NCI-H748 treated with DMSO at 0.1 percent for 48 hours (cell line): Measurements from ENCODE around the gene PTGER3.

ENCODE experiments used
- DNase-seq: peaks from one replicate; lab custom pipeline; 2025; lab: John Stamatoyannopoulos, UW

PTGER3 gene

DNA sequence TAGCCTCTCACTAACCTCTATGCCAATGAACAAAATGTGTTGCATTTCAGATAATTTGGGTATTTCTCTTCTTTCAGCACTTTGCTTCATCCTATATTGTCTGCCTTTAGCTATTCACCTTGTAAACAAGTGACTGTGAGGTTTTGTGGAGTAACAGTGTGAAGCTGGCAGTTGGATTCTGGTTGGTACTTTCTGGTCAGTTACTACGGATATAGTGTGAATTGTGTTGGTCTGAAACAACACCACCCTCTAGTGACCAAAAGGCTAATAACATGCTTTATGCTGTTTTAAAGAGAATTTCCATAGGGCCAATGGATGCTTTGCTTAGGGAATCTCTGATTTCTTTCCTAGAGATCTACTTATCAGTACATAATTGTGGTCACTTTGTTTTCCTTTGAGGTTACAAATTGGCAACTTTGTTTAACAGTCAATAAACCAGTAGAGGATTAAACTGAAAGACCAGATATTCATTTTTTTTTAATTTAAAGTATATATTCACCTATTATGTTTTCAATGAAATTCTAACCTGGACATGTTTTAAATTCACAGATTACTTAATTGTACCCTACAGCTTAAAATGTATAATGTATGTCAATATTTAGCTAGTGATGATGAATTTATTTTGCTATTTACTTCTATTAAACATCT, 2.5 kb upstream of the PTGER3 start:
- peak; percentile 87 for DNase-seq

DNA sequence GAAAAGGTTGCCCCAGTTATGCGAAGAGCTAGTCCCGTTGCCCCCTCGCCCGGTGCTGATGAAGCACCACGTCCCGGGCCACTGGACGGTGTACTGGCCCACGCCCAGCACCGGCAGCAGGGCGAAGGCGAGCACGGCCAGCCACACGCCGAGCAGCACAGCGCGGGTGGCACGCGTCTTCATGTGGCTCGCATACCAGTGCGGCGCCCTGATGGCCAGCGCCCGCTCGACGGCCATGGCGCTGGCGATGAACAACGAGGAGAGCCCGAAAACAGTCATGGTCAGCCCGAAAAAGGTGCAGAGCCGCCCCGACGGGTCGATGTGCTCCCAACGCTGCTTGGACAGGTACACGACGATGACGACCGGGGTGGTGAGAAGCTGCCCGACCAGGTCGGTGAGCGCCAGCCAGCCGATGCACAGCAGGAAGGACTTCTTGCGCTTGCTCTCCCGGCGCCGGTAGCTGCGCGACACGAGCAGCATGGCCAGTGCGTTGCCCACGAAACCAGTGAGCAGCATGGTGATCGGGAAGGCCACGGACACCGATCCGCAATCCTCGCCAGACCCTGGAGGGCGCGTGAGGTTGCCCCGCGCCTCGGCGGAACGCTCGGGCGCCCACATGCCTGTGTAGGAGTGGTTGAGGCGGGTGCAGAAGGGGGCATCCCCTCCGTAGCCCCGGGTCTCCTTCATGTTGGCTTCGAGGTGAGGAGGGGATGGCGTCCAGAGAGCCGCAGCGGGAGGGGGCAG, 553 bp downstream of the PTGER3 start:
- no peak for DNase-seq

DNA sequence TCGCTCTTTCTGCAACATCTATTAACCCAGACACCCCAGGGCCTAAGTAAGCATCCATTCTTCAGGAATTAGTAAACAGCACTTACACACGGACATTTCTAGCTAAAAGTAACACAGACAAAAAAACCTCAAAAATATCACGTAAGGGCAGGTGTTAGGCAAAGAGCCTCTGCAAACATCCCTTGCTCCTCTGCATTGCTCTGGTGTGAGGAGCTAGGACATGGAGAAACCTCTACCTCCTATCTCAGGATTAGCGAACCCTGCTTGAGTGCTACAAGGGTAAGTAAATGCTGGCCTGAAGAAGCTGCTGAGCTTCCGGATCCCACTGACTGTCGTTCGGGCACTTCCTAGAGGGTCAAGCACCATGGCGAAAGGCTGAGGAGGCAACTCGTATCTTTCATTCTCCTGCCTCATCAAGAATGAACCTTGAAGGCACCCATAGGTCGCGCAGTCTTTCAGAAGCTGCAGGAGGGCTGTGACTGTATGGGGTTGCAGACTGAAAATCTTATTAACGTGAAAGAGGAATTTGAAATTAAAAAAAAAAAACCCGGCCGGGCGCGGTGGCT, 2.1 kb downstream of the PTGER3 start:
- DNase-seq: no peak

- no peak for DNase-seq
Observed at GRCh38 chr1:71044833-71045232, 2.8 kb downstream of the PTGER3 start.

GRCh38 chr1:71043065-71043464, 4.6 kb downstream of the PTGER3 start:
- no peak for DNase-seq

DNA sequence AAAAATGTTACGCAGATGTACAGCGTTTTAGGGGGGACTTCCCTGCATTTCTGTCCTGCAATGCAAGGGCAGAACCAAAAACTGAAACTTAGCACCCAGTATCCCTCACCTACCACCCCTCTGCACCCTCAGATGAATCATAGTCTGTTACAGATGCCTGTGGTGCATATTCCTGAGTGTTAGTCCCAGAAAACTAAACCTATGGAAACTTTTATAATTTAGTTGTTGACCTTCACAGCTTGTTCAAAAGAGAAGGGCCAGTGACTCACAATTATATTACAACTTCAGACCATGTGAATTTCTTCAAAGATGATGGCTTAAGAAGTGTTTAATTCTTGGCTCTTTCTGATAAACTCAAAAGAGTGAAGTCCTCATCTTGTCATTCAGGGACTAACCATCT, 5.8 kb downstream of the PTGER3 start:
- DNase-seq: no peak

GRCh38 chr1:71039661-71040262, 7.9 kb downstream of the PTGER3 start:
- DNase-seq: no peak

DNA sequence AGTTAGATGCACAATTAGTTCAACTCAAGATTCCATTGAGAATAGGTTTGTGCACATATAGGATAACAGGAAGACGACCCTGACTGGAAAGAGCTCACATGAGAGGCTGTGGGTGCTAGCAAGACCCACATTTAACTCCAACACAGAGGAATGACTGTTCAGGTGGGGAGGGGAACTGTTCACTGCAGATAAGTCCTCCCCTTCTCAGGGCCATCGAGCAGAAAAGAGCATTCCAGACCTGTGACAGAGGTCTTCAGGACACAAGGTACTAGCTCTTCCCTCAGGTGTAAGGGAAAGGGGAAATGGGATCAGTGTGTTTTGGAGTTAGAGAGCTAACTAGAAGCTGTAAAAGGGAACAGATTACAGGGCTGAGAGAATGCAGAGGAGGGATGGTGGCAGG, 8.7 kb downstream of the PTGER3 start:
- DNase-seq: no peak

- DNase-seq: no peak
Observed at GRCh38 chr1:71037829-71038620, 9.6 kb downstream of the PTGER3 start.

- DNase-seq: no peak
Observed at GRCh38 chr1:71037066-71037465, 10.6 kb downstream of the PTGER3 start.

DNA sequence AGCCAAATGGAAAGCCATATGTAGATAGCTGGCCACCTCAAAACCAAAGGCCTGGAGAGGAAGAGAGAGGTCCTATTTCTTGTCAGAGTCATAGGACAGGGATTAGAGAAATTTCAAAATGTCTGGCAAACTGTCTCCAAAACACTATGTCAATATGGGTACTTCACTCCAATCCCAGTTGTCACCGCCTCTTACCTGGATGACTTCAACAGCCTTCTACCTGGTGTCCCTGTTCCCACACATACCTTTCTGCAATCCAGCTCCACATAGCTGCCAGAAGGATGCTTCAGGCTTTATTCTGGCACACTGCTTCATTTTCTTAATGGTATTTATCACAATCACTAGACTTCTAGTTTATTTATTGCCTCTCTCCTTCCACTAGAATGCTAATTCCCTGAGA, 14.5 kb downstream of the PTGER3 start:
- no peak for DNase-seq

DNA sequence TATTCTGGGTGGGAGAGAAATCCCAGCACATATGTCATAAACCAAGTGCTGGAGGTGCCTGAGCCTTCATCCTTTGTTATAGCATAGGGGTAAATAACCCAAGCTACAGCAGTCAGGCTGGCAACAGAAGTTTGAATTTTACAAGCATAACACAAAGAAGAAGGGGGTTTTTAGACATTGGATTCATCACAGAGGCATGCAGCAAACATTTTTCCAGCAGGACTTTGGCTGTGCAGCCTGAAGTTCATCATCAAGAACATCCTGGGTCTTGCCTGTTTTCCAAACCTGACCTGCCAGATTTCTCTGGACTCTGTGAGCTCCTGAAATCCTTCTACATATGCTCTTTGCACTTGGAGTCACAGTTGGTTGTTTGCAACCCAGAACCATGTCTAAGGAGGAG, 16.2 kb downstream of the PTGER3 start:
- no peak for DNase-seq

- DNase-seq: no peak
Observed at GRCh38 chr1:71030026-71030425, 17.6 kb downstream of the PTGER3 start.

- no peak for DNase-seq
Observed at GRCh38 chr1:71028981-71029380, 18.6 kb downstream of the PTGER3 start.

GRCh38 chr1:71027991-71028390, 19.6 kb downstream of the PTGER3 start:
- no peak for DNase-seq

DNA sequence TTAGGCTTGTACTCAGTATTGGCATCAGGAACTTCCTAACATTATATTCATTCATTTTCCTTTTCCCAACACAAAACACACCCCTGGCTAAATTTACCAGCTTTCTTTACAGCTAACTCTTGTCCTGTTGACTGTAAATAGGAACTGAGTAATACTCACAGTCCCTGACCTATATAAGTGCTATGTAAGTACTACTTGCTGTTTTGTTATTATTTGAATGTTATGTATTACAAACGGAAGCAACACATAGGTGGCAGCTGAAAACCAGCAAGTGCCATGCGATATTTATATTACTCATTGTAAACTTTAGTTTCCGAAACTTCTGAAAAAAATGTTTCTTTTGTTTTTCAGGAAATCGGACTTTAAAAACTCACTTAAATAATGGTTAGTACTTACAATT, 21.5 kb downstream of the PTGER3 start:
- no peak for DNase-seq

DNA sequence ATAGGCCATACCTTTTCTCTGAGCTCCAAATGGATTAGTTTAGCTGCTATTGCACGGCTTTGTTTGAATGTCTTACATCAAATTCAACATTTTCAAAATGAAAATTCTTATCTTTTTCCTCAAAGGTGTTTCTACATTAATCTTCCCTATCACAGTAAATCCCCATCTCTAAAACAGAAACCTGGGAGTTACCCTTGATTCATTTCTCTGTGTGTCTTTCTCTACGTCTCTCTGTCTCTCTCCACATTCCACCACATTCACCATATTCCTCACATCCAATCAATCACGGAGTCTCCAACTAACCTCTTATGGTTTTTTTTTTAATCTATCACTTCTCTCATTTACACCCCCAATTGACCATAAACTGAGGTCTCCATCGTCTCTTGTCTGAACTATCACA, 24.1 kb downstream of the PTGER3 start:
- DNase-seq: no peak

- no peak for DNase-seq
Observed at GRCh38 chr1:71019233-71019969, 28.2 kb downstream of the PTGER3 start.

- DNase-seq: no peak
Observed at GRCh38 chr1:71018791-71019190, 28.8 kb downstream of the PTGER3 start.

GRCh38 chr1:71015745-71016144, 31.9 kb downstream of the PTGER3 start:
- DNase-seq: no peak

GRCh38 chr1:71014178-71014579, 33.4 kb downstream of the PTGER3 start:
- DNase-seq: no peak
